ENCODE data around the gene STX8.
"Not testable (repeated sequence)": the region's sequence is repeated elsewhere in the genome, so short reads cannot be mapped to it uniquely, and the experiment has no call there.

The STX8 gene

DNA sequence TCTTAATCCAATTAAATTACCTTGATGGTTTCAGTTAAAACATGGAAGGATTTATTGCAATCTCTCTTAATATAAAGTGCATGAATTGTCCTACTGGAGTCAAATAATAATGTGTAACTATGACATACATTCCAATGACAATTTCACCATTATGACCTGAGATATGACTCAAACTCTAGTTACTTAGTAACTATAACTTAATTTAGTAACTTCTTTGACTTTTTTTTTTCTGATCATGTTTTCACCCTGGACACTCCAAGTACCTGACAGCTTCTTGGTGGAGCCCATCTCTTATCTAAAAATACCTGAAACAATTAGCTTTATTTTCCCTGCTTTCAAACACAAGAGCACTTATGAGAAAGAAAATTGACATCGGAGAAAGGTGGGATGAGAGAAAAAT is 123.7 kb downstream of the STX8 start:
- H3K4me3 Mint-ChIP-seq, result no peak overlapping the region
- no peaks in the 10 kb centered on the region for H3K36me3 Mint-ChIP-seq
- H3K27ac Mint-ChIP-seq, result no peak overlapping the region

DNA sequence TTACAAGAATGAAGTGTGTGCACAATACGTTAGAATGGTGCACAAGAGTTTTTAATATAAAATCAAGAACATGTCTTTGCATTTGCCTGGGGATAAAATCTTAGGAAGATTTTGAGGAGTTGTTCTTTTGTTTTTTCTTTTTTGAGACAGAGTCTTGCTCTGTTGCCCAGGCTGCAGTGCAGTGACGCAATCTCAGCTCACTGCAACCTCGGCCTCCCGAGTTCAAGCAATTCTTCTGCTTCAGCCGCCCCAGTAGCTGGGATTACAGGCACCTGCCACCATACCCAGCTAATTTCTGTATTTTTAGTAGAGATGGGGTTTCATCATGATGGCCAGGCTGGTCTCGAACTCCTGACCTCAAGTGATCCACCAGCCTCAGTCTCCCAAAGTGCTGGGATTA is 128.3 kb downstream of the STX8 start:
- DNase-seq (ENCODE audit: low spot score in 2 of 2); H3K36me3 Mint-ChIP-seq; H3K27ac Mint-ChIP-seq; ATAC-seq; H3K4me1 Mint-ChIP-seq; H3K9me3 Mint-ChIP-seq; H3K4me3 Mint-ChIP-seq: not testable (repeated sequence)

More for the DNA sequence above, 123.7 kb downstream of the STX8 start:
- Mint-ChIP-seq H3K9me3 (no peaks in the 10 kb centered on the region), H3K4me1 (no peaks in the 10 kb centered on the region)
- ATAC-seq (no peak), DNase-seq (ENCODE audit: low spot score in 2 of 2) (no peak)

DNA sequence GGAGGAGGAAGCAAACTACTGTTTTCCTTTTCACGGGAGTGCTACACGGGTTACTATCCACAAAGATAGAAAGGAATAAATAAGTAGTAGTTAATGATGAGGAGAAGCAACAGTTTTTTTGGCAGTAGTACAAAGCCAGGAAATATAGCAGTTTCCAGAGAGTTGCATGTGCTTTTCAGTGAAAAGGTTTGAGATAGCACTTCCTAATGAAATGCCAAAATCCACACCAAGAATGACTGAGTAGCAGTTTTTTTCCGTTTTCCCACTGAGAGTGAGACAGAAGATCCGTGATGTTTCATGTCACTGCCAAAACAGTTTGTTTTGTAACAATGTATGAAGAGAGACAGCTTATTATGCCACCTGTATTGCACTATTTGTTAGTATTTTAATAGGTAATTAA is 129.1 kb downstream of the STX8 start:
- H3K36me3 Mint-ChIP-seq, result no peaks in the 10 kb centered on the region
- no peaks in the 10 kb centered on the region for H3K9me3 Mint-ChIP-seq
- H3K27ac Mint-ChIP-seq, result no peak overlapping the region
- no peak overlapping the region for H3K4me3 Mint-ChIP-seq
- no peak for ATAC-seq
- no peaks in the 10 kb centered on the region for H3K4me1 Mint-ChIP-seq
- DNase-seq (ENCODE audit: low spot score in 2 of 2), result no peak

DNA sequence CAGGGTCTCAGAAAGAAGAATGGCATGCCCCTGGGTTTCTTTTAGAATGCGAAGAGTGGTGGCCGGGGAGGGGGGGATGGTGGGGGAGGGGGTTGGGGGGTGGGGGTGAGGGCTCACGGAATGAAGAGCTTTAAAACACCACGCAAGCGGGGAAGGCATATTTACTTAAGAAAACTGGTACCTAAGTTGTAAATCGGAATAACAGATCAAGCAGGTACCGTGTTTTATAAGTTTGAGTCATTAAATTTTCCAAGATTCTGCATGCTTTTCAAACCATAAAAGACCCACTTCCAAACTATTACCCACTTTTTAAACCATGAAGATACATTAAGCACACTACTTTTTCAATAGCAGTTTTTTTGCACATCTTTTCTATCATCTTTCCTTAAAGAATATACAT is 130.2 kb downstream of the STX8 start:
- ATAC-seq (no peak), DNase-seq (ENCODE audit: low spot score in 2 of 2) (no peak)
- Mint-ChIP-seq H3K9me3 (no peaks in the 10 kb centered on the region), H3K36me3 (peaks cover 7% of the 10 kb centered on the region), H3K4me1 (no peaks in the 10 kb centered on the region), H3K27ac (no peak overlapping the region), H3K4me3 (no peak overlapping the region)

- DNase-seq (ENCODE audit: low spot score in 2 of 2), result no peak
- peaks cover 7% of the 10 kb centered on the region for H3K36me3 Mint-ChIP-seq
- no peak overlapping the region for H3K4me3 Mint-ChIP-seq
- no peak for ATAC-seq
- H3K27ac Mint-ChIP-seq, result no peak overlapping the region
- no peaks in the 10 kb centered on the region for H3K9me3 Mint-ChIP-seq
- no peaks in the 10 kb centered on the region for H3K4me1 Mint-ChIP-seq
Observed at GRCh38 chr17:9444687-9445086, 130.9 kb downstream of the STX8 start.

DNA sequence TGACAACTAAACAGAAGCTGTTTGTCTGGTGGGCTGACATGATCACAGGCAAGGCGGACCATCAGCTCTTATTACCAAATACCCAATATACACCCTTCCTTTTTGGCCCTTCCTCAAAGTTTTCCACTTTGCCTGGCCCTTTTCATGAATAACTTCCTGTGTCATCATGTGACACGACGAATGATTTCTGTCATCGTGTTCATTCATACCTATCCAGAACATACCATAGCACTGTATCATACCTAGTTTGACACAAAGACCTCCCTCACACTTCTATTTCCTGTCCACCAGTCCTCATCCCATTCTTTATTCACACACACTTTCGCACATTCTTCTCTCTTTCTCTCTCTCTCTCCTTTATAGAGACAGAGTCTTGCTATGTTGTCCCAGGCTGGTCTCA is 131.8 kb downstream of the STX8 start:
- Mint-ChIP-seq H3K9me3 (no peaks in the 10 kb centered on the region), H3K4me1 (no peaks in the 10 kb centered on the region), H3K36me3 (peaks cover 7% of the 10 kb centered on the region), H3K27ac (no peak overlapping the region), H3K4me3 (no peak overlapping the region)
- ATAC-seq, result no peak
- DNase-seq (ENCODE audit: low spot score in 2 of 2), result no peak

DNA sequence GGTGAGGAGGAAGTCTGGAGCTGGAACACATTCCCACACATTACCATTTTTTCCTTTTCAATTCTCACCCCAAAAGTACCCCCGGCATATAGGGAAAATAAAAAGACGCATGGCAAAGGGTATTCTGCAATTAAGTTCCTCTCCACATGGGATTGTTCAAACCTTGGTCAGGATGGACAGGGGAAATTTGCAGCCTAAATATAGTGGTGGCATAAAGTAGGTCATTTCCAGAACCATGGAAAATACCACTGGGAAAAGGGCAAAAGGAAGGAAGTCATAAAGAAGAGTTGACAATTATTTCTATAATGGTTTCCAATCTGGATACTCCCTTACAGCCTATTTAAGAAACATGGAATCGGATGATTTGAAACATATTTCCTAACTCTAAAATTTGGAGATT is 135.8 kb downstream of the STX8 start:
- DNase-seq (ENCODE audit: low spot score in 2 of 2) (no peak), ATAC-seq (no peak)
- Mint-ChIP-seq H3K27ac (no peak overlapping the region), H3K36me3 (peaks cover 7% of the 10 kb centered on the region), H3K4me3 (no peak overlapping the region), H3K4me1 (peaks cover 6% of the 10 kb centered on the region), H3K9me3 (no peaks in the 10 kb centered on the region)

DNA sequence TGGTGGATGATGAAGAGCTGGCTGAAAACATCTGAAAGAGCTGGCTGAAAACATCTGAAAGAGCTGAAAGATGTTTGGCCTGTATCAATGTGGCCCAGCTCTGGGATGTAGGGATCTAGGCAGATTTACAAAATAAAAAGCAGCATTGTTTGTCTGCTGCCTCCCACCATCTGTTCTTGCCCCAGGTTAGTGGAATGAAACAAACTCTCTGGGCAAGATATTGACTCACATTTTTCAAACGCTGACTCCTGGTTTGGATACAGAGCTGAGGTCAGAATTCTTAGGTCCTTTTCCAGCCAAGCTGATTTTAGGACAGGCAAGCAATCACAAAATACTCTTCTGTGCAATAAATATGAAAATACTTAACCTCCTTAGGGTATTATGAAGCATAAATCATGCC is 139.0 kb downstream of the STX8 start:
- Mint-ChIP-seq H3K4me1 (peaks cover 32% of the 10 kb centered on the region), H3K27ac (no peak overlapping the region), H3K4me3 (no peak overlapping the region), H3K36me3 (peaks cover 7% of the 10 kb centered on the region), H3K9me3 (no peaks in the 10 kb centered on the region)
- ATAC-seq, result no peak
- DNase-seq (ENCODE audit: low spot score in 2 of 2), result no peak

- H3K27ac Mint-ChIP-seq, result no peak overlapping the region
- no peak for ATAC-seq
- H3K9me3 Mint-ChIP-seq, result no peaks in the 10 kb centered on the region
- H3K4me3 Mint-ChIP-seq, result no peak overlapping the region
- no peaks in the 10 kb centered on the region for H3K36me3 Mint-ChIP-seq
- no peak for DNase-seq (ENCODE audit: low spot score in 2 of 2)
- H3K4me1 Mint-ChIP-seq, result peaks cover 32% of the 10 kb centered on the region
Observed at GRCh38 chr17:9435165-9435564, 140.5 kb downstream of the STX8 start.

- no peaks in the 10 kb centered on the region for H3K36me3 Mint-ChIP-seq
- H3K4me1 Mint-ChIP-seq, result peaks cover 32% of the 10 kb centered on the region
- no peaks in the 10 kb centered on the region for H3K9me3 Mint-ChIP-seq
- no peak overlapping the region for H3K4me3 Mint-ChIP-seq
- H3K27ac Mint-ChIP-seq, result no peak overlapping the region
- ATAC-seq (no peak), DNase-seq (ENCODE audit: low spot score in 2 of 2) (no peak)
Observed at GRCh38 chr17:9434642-9435057, 141.0 kb downstream of the STX8 start.

DNA sequence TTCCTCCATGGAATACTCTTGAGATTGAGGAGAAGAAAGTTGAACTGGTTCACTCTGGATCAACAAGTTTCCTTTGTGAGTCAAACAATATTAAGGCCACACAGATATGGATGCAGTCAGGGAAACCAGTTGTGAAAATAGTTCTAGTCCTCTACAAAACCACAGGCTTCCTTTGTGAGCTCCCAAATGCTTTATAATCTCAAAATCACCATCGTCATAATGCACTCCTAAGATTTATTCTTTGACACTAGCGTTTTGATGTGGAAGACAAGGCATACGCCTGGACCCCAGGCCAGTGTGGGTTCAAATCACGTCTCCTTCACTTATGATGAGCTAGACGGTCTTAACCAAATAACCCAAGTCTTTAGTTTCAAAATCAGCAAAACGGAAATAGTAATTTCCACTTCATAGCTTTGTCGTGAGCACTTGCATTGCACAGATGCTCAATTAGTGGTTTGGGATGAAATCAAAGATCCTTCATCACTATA is 142.6 kb downstream of the STX8 start:
- no peak for DNase-seq (ENCODE audit: low spot score in 2 of 2)
- Mint-ChIP-seq H3K27ac (no peak overlapping the region), H3K36me3 (no peaks in the 10 kb centered on the region), H3K4me1 (peaks cover 32% of the 10 kb centered on the region), H3K9me3 (no peaks in the 10 kb centered on the region), H3K4me3 (no peak overlapping the region)
- peak; percentile 82 for ATAC-seq

DNA sequence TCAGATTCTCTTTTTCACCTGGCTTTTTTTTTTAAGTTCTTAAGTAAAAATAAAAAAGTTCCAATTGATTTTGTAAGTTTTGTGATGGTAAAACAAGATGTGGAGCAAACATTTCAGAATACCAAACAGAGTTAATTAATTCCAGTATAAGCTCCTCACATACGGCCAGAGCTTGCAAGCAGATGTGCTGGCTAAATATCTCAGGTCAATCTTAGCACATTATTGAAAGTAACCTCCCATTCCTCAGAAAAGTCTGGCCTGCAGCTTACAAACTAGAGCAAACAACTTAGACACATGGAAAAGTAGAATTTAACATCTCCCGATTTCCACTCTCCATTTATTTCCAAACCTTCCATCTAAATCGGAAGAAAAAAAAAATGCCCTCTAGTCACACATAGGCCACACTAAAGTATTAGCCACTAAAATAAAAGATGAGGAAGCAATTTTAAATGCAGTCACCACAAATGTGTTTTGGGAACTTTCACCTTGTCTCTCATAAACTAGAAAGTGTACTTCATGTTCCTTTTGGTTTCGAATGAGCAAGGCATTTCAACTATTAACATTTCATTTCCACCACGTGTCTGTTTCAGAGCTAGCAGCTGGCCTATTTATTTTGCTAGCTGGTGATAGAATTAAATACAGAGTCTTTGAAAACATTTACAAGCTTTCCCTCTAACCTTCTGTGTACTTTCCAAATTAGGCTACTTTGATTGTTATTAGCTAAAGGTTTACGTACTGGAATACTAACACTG is 143.3 kb downstream of the STX8 start:
- no peak for ATAC-seq
- H3K4me3 Mint-ChIP-seq, result no peak overlapping the region
- H3K4me1 Mint-ChIP-seq, result peaks cover 32% of the 10 kb centered on the region
- DNase-seq (ENCODE audit: low spot score in 2 of 2), result no peak
- H3K36me3 Mint-ChIP-seq, result no peaks in the 10 kb centered on the region
- no peaks in the 10 kb centered on the region for H3K9me3 Mint-ChIP-seq
- no peak overlapping the region for H3K27ac Mint-ChIP-seq

- no peaks in the 10 kb centered on the region for H3K9me3 Mint-ChIP-seq
- no peak for DNase-seq (ENCODE audit: low spot score in 2 of 2)
- H3K4me3 Mint-ChIP-seq, result no peak overlapping the region
- no peak for ATAC-seq
- H3K27ac Mint-ChIP-seq, result no peak overlapping the region
- H3K4me1 Mint-ChIP-seq, result peaks cover 32% of the 10 kb centered on the region
- H3K36me3 Mint-ChIP-seq, result no peaks in the 10 kb centered on the region
Observed at GRCh38 chr17:9431620-9432019, 144.0 kb downstream of the STX8 start.

GRCh38 chr17:9427465-9428315 is 147.9 kb downstream of the STX8 start:
- Mint-ChIP-seq H3K4me3 (no peak overlapping the region), H3K36me3 (no peaks in the 10 kb centered on the region), H3K9me3 (no peaks in the 10 kb centered on the region), H3K27ac (no peak overlapping the region), H3K4me1 (peaks cover 6% of the 10 kb centered on the region)
- DNase-seq (ENCODE audit: low spot score in 2 of 2) (no peak), ATAC-seq (no peak)

DNA sequence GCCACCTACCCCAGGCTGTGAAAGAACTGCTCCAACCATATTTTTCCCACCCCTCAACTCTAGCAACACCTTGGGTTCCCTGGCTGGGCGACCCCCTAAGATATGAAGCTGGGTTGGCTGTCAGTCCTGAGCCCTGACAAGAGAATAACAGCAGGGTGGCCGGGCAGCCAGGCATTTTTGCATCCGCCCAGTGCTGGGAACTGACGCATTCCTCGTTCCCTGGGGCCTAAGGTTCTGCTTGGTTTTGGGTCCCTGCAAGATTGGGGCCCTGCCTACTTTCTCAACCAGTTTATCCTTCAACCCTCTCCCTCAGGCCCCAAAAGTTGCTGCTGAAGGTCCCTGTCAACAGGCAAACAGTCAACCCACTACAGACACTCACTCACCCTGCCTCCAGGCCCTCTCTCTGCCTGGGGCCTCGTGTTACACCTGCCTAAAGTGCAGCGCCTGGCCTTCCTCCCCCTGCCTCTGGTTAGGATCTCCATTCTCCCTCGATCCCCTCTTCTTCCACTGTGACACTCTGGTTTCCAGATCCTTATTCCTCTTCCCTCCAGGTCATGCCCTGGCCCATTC is 151.5 kb downstream of the STX8 start:
- H3K4me3 Mint-ChIP-seq, result no peak overlapping the region
- no peaks in the 10 kb centered on the region for H3K4me1 Mint-ChIP-seq
- H3K9me3 Mint-ChIP-seq, result no peaks in the 10 kb centered on the region
- no peak for DNase-seq (ENCODE audit: low spot score in 2 of 2)
- H3K36me3 Mint-ChIP-seq, result no peaks in the 10 kb centered on the region
- ATAC-seq, result no peak
- H3K27ac Mint-ChIP-seq, result no peak overlapping the region

DNA sequence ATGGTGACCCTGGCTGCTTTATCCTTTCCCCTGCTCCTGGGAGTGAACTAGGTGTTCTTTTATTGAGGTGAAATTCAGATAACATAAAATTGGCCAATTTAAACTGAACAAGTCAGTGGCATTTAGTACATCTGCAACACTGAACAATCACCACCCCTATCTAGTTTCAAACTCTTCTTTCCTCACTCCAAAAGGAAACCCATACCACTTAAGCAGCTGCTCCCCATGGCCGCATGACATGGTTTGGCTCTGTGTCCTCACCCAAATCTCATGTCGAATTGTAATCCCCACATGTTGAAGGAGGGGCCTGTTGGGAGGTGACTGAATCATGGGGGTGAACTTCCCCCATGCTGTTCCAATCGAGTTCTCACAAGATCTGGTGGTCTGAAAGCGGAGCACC is 154.1 kb downstream of the STX8 start:
- H3K36me3 Mint-ChIP-seq, result no peaks in the 10 kb centered on the region
- no peak overlapping the region for H3K4me3 Mint-ChIP-seq
- no peaks in the 10 kb centered on the region for H3K4me1 Mint-ChIP-seq
- ATAC-seq, result no peak
- H3K9me3 Mint-ChIP-seq, result no peaks in the 10 kb centered on the region
- DNase-seq (ENCODE audit: low spot score in 2 of 2), result no peak
- H3K27ac Mint-ChIP-seq, result no peak overlapping the region

All from stimulated activated effector memory CD8-positive, alpha-beta T cell treated with anti-CD3 and anti-CD28 coated beads, Interleukin-12 subunit alpha, Interleukin-12 subunit beta, amount 100 ng/mL, for 72 hours (primary cell).